H1 (cell line): ENCODE data around the gene MUC5B. TPM values are rescaled to one million over a fixed set of nuclear protein-coding genes. Genes with fewer than 3 reads are reported as not detected.

ENCODE experiments used
- CTCF ChIA-PET: fragments of 300-600 bp; sonication (Branson Sonifier 250); formaldehyde crosslinking; loops from one replicate; lab custom pipeline; 2021; ENCODE audit not compliant: partially characterized antibody; lab: Charles Lee
- POLR2A ChIA-PET: fragments of 300-600 bp; sonication (Branson Sonifier 250); formaldehyde crosslinking; loops from one replicate; lab custom pipeline; 2021; ENCODE audit warnings: inconsistent platforms; ENCODE audit not compliant: partially characterized antibody; lab: Charles Lee
- DNase-seq, 2 experiments: peaks; one replicate each; pipeline versions ENCODE4 v3.0.0 to v3.0.0-alpha.2; 2010 to 2022; ENCODE audit warnings: low spot score in 2 of 2, low read depth in 1 of 2, mixed read lengths in 1 of 2
- FAIRE-seq: peaks from 2 replicates; lab custom pipeline; 2011; peaks lifted over from hg19 to GRCh38; lab: Jason Lieb, UNC
- H2AFZ ChIP-seq: 2 replicates; pipeline ENCODE4 v1.8.1; 2012; ENCODE audit warnings: low read length, inconsistent platforms
- H2AK5ac ChIP-seq: 2 replicates; pipeline ENCODE4 v1.6.1; 2013; ENCODE audit warnings: low read depth, low read length
- H2BK120ac ChIP-seq: replicated peaks from 2 replicates; pipeline ENCODE3; 2013; ENCODE audit warnings: low read depth, low read length, inconsistent platforms
- H2BK12ac ChIP-seq: 2 replicates; pipeline ENCODE4 v1.6.1; 2013; ENCODE audit warnings: low read depth, low read length
- H2BK15ac ChIP-seq: 2 replicates; pipeline ENCODE4 v1.6.1; 2013; ENCODE audit warnings: low read length
- H2BK20ac ChIP-seq: 2 replicates; pipeline ENCODE4 v1.6.1; 2013; ENCODE audit warnings: low read length
- H2BK5ac ChIP-seq: 2 replicates; pipeline ENCODE4 v1.6.1; 2013; ENCODE audit warnings: low read depth, low read length
- H3K14ac ChIP-seq: 2 replicates; pipeline ENCODE4 v1.6.1; 2013; ENCODE audit warnings: inconsistent platforms; ENCODE audit not compliant: insufficient read length
- H3K18ac ChIP-seq: 2 replicates; pipeline ENCODE4 v1.6.1; 2013; ENCODE audit warnings: low read length; ENCODE audit errors: extremely low read depth
- H3K23ac ChIP-seq: 2 replicates; pipeline ENCODE4 v1.6.1; 2013; ENCODE audit warnings: inconsistent platforms; ENCODE audit not compliant: insufficient read length
- H3K23me2 ChIP-seq: 2 replicates; pipeline ENCODE4 v1.6.1; 2013; ENCODE audit warnings: low read depth, low read length
- H3K27ac ChIP-seq: 2 replicates; pipeline ENCODE4 v1.6.1; 2011; ENCODE audit warnings: low read depth, low read length, inconsistent platforms
- H3K27me3 ChIP-seq, 4 experiments: replicated peaks in 1 of 4; 1 replicate in 1 of 4; 2 replicates in 3 of 4; pipeline versions ENCODE4 v1.6.1 to v1.8.1; 2011 to 2013; ENCODE audit warnings: low read length in 3 of 4, mild to moderate bottlenecking in 3 of 4, inconsistent platforms in 2 of 4, mixed read lengths in 2 of 4, moderate library complexity in 1 of 4; ENCODE audit not compliant: control insufficient read depth in 3 of 4, insufficient read depth in 3 of 4; ENCODE audit errors: extremely low read depth in 1 of 4
- H3K36me3 ChIP-seq, 4 experiments: 2 replicates each; pipeline versions ENCODE4 v1.6.1 to v1.8.1; 2011 to 2013; ENCODE audit warnings: mild to moderate bottlenecking in 4 of 4, low read length in 3 of 4, moderate library complexity in 2 of 4, control low read depth in 1 of 4, inconsistent platforms in 1 of 4; ENCODE audit not compliant: insufficient read depth in 4 of 4, control insufficient read depth in 2 of 4
- H3K4ac ChIP-seq: replicated peaks from 2 replicates; pipeline ENCODE3; 2013; ENCODE audit warnings: low read length, low read depth, mixed read lengths, inconsistent platforms; ENCODE audit not compliant: insufficient read length
- H3K4me1 ChIP-seq, 4 experiments: replicated peaks in 1 of 4; 1 replicate in 1 of 4; 2 replicates in 3 of 4; pipeline versions ENCODE4 v1.6.1 to v1.8.1; 2011 to 2013; ENCODE audit warnings: low read length in 3 of 4, inconsistent platforms in 2 of 4, mixed read lengths in 1 of 4; ENCODE audit not compliant: insufficient read depth in 4 of 4, control insufficient read depth in 3 of 4
- H3K4me2 ChIP-seq, 2 experiments: 2 replicates each; pipeline versions ENCODE4 v1.6.1 to v1.8.1; 2011 to 2013; ENCODE audit warnings: low read depth in 2 of 2, low read length in 2 of 2, control low read depth in 1 of 2, inconsistent platforms in 1 of 2, mild to moderate bottlenecking in 1 of 2; ENCODE audit not compliant: insufficient read depth in 1 of 2
- H3K4me3 ChIP-seq, 4 experiments: fragments of 200-600, 300-600 bp in 1 of 4; sonication (generic), shearing (Covaris generic), sonication (Bioruptor Twin) in 1 of 4; 2 replicates each; pipeline versions ENCODE4 v1.5.1 to v1.8.1; 2011 to 2016; ENCODE audit warnings: low read length in 4 of 4, low read depth in 3 of 4, control low read depth in 2 of 4, inconsistent platforms in 2 of 4, mild to moderate bottlenecking in 2 of 4, mixed read lengths in 1 of 4, moderate library complexity in 1 of 4; ENCODE audit not compliant: insufficient read depth in 2 of 4; ENCODE audit errors: extremely low read depth in 1 of 4
- H3K56ac ChIP-seq: replicated peaks from 2 replicates; pipeline ENCODE3; 2013; ENCODE audit warnings: low read depth, mild to moderate bottlenecking, mixed read lengths, low read length, inconsistent platforms; ENCODE audit not compliant: insufficient read length
- H3K79me1 ChIP-seq: 2 replicates; pipeline ENCODE4 v1.6.1; 2013; ENCODE audit warnings: low read depth, low read length, control low read depth
- H3K79me2 ChIP-seq, 2 experiments: 2 replicates each; pipeline versions ENCODE4 v1.6.1 to v1.8.1; 2012 to 2013; ENCODE audit warnings: low read length in 2 of 2, mild to moderate bottlenecking in 2 of 2, inconsistent platforms in 1 of 2; ENCODE audit not compliant: insufficient read depth in 2 of 2, control insufficient read depth in 1 of 2
- H3K9ac ChIP-seq, 4 experiments: replicated peaks in 1 of 4; 1 replicate in 1 of 4; 2 replicates in 3 of 4; pipeline versions ENCODE4 v1.6.1 to v1.8.1; 2011 to 2013; ENCODE audit warnings: low read depth in 3 of 4, low read length in 3 of 4, control low read depth in 2 of 4, mild to moderate bottlenecking in 2 of 4, moderate library complexity in 2 of 4, inconsistent platforms in 1 of 4; ENCODE audit errors: extremely low read depth in 1 of 4
- H3K9me3 ChIP-seq, 2 experiments: 2 replicates each; pipeline versions ENCODE4 v1.6.1 to v1.8.1; 2012 to 2013; ENCODE audit warnings: mild to moderate bottlenecking in 2 of 2, moderate library complexity in 2 of 2, control low read depth in 1 of 2, inconsistent platforms in 1 of 2, low read depth in 1 of 2, low read length in 1 of 2, mixed read lengths in 1 of 2; ENCODE audit not compliant: insufficient read depth in 2 of 2
- H4K20me1 ChIP-seq, 2 experiments: replicated peaks in 1 of 2; 2 replicates each; pipeline versions ENCODE3 to v1.8.1; 2011 to 2013; ENCODE audit warnings: inconsistent platforms in 2 of 2, low read length in 2 of 2, mild to moderate bottlenecking in 1 of 2; ENCODE audit not compliant: insufficient read depth in 2 of 2, control insufficient read depth in 1 of 2
- H4K5ac ChIP-seq: 2 replicates; pipeline ENCODE4 v1.6.1; 2013; ENCODE audit warnings: low read length, low read depth, mixed read lengths, inconsistent platforms; ENCODE audit not compliant: insufficient read length
- H4K8ac ChIP-seq: 2 replicates; pipeline ENCODE4 v1.8.0; 2013; ENCODE audit warnings: mild to moderate bottlenecking, moderate library complexity, low read length, inconsistent platforms; ENCODE audit not compliant: insufficient read depth; ENCODE audit errors: extremely low read depth
- H4K91ac ChIP-seq: replicated peaks from 2 replicates; pipeline ENCODE3; 2013; ENCODE audit warnings: low read length, mixed read lengths, inconsistent platforms; ENCODE audit not compliant: insufficient read length
- EGR1 ChIP-seq: IDR thresholded peaks from 2 replicates; pipeline ENCODE4 v1.6.1; 2011; ENCODE audit warnings: low read depth, low read length, borderline replicate concordance
- WGBS, 2 experiments: shearing (Covaris generic) in 1 of 2; methylation state at CpG; one replicate each; pipeline versions ENCODE4 v1.1.6 to v1.1.7; 2013 to 2015; ENCODE audit warnings: low lambda C conversion rate in 2 of 2, mixed read lengths in 2 of 2, inconsistent platforms in 1 of 2, low coverage in 1 of 2, missing lambda C conversion rate in 1 of 2; ENCODE audit not compliant: insufficient replicate concordance in 2 of 2, insufficient coverage in 1 of 2, insufficient read length in 1 of 2; ENCODE audit errors: extremely low coverage in 1 of 2, missing lambda C conversion rate in 1 of 2; 5-methylcytosine and 5-hydroxymethylcytosine counted together
- polyA plus RNA-seq, 7 experiments: library from polyadenylated mRNA; depleted of rRNA in 3 of 7; stranded (reverse) in 5 of 7; unstranded in 2 of 7; fragments of >200 nt in 5 of 7; fragments of 200-250 nt in 2 of 7; gene quantifications; 1 replicate in 5 of 7; 2 replicates in 1 of 7; 4 replicates in 1 of 7; pipeline versions ENCODE4 v1.2.1 to v1.2.3, GENCODE V29; 2011 to 2013; ENCODE audit warnings: missing spikeins in 2 of 7, mixed read lengths in 2 of 7
- total RNA-seq: library from RNA; stranded (reverse); fragmentation: NEBNext Ultra II Directional; extraction: Animal tissue kit (Norgen Biotek cat#: 25700); gene quantifications from 2 replicates; pipeline ENCODE4 v1.2.1, GENCODE V29; 2021

The MUC5B gene
- total and polyA plus RNA-seq, 2 of the 8 experiments (the other 6 are each of a cell fraction or from before 2014, with no cell fraction given) = 0.02 to 0.03 TPM

- Histone ChIP-seq H3K9me3 (peaks cover 10 to 29% of the 10 kb centered on the region in 2 experiments), H3K79me1 (no peaks in the 10 kb centered on the region), H3K79me2 (no peaks in the 10 kb centered on the region), H3K18ac (no peak overlapping the region; the same call in 1 of the 2 replicates), H4K5ac (no peak overlapping the region), H2BK12ac (no peak overlapping the region), H3K4me2 (no peak overlapping the region), H3K23ac (no peak overlapping the region), H2AFZ (no peak overlapping the region), H2BK15ac (no peak overlapping the region), H3K56ac (no peak overlapping the region), H3K4me1 (peaks cover 0 to 5% (median under 1%) of the 10 kb centered on the region in 4 experiments; a peak in 2 of 7 replicates), H2BK5ac (no peak overlapping the region), H4K20me1 (no peaks in the 10 kb centered on the region), H3K14ac (no peak overlapping the region), H4K91ac (no peak overlapping the region), H2BK20ac (no peak overlapping the region), H3K36me3 (no peaks in the 10 kb centered on the region), H3K4me3 (no peak overlapping the region), H3K9ac (no peak overlapping the region), H3K27ac (no peak overlapping the region), H2AK5ac (no peak overlapping the region), H3K23me2 (no peaks in the 10 kb centered on the region), H2BK120ac (no peak overlapping the region), H3K4ac (no peak overlapping the region), H3K27me3 (no peaks in the 10 kb centered on the region), H4K8ac (peak overlapping the region; percentile 65; the same call in 1 of the 2 replicates)
- ChIA-PET POLR2A (no interaction called here), CTCF (no interaction called here)
- no peak for TF ChIP-seq EGR1
- FAIRE-seq (no peak), DNase-seq (no peak)
- WGBS, 2 experiments = 84% methylated on average over 9 of the region's 26 CpGs; no CpG with 5 or more reads in 1 of the 2 experiments
Observed at GRCh38 chr11:1256257-1257045, 33.6 kb downstream of the MUC5B start.
